ENCODE data around the gene LRRC4C.

The LRRC4C gene

GRCh38 chr11:40281052-40281580, 1178.3 kb downstream of the LRRC4C start:
- peak; percentile 41 for DNase-seq

DNA sequence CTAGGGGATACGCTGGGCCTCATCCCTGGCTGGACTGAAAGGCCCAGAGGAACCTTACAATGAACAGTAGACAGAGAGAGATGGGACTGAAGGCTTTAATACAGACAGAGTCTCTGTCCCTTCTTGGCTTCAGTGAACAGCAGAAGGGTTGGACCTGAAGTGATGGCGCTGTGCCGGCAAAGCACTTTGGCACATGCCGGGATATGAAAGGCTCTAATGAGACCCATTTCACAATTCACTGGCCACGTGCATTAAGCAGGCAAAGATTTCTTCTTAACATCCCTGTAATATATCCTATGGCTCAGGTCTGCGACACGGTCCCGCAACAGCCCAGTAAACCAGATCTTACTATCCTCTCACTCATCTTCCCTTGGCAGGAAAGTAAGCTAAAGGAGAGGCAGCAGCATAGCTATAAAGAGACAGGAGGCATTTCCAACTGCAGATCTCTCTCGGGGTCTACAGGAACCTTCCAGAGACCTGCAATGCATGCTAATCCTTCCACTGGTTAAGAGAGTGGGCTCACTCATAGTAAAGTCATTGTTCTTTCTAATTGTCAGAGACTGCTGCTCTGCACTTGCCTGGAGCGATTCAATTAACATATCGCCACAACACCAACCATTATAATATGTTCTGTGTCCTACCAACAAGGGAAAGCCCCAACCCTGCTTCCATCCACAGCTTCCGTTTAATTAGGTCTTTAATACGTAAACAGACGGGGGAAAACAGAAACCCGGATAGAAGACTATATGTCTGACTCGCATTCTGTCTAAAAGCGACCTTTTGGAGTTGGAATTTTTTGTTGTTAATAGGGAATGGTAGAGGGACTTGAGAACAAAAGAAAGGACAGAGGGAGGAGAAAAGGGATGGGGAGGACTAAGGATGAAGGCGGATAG, 1179.0 kb downstream of the LRRC4C start:
- DNase-seq = peak; percentile 88

GRCh38 chr11:40276960-40277359, 1182.5 kb downstream of the LRRC4C start:
- no peak for DNase-seq

DNA sequence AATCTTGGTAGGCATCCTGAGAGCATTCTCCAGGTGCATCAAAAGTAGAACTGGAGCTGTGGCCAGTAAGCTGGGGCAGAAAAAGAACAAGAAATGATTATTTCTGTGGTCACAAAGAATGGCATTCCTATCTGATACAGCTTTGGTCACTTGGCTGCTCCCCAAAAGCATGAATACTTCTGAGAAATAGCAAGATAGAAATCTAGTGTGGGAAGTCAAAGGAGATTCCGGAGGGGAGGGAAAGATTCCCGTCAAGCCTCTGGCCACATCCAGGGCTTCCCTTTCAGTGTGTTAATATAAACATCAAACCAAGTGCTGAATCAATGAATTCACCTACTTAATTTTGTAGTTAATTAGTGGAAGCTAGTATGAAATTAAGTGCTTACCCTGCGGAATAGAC, 1185.4 kb downstream of the LRRC4C start:
- DNase-seq = no peak

- DNase-seq = no peak
Measured at GRCh38 chr11:40273192-40273732, 1186.2 kb downstream of the LRRC4C start.

GRCh38 chr11:40271361-40271760, 1188.1 kb downstream of the LRRC4C start:
- no peak for DNase-seq

DNA sequence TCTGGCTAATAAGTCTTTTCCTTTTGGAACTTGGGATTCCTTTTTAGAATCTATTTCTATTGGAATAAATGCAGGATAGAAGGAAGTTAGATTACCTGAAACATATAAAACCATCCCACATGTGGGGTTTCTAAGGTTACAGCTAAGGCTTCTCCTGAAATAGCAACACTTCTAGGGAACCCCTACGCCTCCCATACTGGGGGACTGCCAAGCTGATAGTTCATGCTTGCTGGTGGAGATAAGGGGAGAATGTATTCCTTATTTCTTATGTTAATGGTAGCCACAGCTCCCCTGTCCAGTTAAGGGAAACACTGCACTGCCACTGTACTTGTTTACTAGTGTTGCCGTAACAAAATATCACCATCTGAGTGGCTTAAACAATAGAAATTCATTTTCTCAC, 1189.6 kb downstream of the LRRC4C start:
- no peak for DNase-seq

GRCh38 chr11:40268551-40268950, 1190.9 kb downstream of the LRRC4C start:
- no peak for DNase-seq

GRCh38 chr11:40255457-40255856, 1204.0 kb downstream of the LRRC4C start:
- no peak for DNase-seq

DNA sequence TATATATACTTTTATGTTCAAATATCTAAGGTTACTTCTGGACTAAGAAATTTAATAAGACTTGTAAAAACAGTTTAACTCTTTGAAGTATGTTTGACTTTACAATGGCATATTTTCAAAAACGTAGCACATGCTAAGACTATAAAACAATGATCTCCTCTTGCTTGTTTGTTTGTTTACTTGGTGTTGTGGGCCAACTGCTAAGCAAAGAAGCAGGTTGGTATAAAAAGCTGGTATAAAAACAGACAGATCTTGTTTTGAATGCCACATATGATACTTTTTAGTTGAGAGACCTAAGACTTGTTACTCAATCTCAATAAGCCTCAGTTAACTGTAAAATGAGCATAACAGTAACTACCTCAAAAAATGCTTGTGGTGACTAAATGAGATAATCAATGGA, 1206.3 kb downstream of the LRRC4C start:
- no peak for DNase-seq

GRCh38 chr11:40252236-40252635, 1207.2 kb downstream of the LRRC4C start:
- no peak for DNase-seq

GRCh38 chr11:40246983-40247382, 1212.5 kb downstream of the LRRC4C start:
- DNase-seq = no peak

DNA sequence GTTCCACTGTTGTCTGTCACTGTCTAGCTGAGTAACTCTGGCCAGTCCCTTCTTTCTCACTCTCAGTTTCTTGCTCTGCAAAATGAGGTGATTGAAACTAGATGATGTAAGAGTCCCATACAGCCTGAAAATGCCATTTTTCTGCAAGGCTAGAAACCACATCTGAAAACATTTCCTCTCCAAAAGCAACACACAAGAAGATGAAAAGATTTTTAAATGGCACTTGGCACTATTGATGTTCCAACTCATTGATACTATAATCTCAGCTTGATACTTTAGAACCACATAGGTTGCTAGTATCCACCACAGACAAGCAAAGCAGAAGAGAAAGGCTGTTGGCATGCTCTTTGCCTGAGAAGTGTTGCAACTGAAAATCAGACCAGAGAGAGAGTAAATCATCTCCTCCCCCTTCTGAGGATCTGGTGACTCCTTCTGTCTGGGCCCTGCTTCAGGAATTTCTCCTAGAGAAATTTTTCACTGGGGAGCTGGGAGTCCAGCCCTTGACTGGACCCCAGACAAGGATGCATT, 1217.9 kb downstream of the LRRC4C start:
- no peak for DNase-seq

- no peak for DNase-seq
Measured at GRCh38 chr11:40240284-40240683, 1219.2 kb downstream of the LRRC4C start.

GRCh38 chr11:40236526-40236925, 1222.9 kb downstream of the LRRC4C start:
- DNase-seq = no peak

- DNase-seq = no peak
Measured at GRCh38 chr11:40235841-40236240, 1223.6 kb downstream of the LRRC4C start.

DNA sequence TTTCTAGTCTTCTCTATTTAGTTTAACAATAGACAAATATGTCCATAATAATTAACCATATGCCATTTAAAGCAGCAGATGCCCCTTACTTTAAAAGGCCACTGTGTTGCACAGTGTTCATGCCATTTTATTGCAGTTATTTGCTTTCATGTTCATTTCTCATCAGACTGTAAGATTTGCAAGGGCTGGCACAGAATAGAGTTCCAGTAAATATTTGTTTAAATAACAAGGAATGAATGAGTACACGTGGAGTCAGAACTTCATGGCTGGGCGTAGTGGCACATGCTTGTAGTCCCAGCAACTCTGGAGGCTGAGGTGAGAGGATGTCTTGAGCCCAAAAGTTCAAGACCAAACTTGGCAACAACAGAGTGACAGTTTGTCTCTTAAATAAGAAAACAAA, 1228.6 kb downstream of the LRRC4C start:
- DNase-seq = no peak

GRCh38 chr11:40228662-40229061, 1230.8 kb downstream of the LRRC4C start:
- DNase-seq = no peak

DNA sequence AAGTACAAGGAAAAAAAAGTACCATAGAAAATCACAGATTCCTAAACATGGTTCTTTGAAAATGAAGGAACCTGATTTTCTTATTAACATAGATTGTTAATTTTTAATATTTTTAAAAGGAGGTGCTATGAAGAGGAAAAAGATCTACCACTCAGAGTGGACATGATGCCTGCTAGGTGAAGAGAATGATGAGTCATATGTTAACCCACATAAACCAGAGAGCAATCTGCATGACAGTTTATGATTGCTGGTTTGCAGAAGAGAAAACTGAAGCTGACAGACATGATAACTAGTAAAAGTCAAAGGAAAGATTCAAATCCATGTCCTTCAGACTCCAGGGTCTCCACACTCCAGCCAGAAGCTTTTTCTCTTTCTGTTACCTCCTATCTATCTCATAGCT, 1231.7 kb downstream of the LRRC4C start:
- no peak for DNase-seq

- no peak for DNase-seq
Measured at GRCh38 chr11:40226654-40227053, 1232.8 kb downstream of the LRRC4C start.

- no peak for DNase-seq
Measured at GRCh38 chr11:40223596-40224330, 1235.7 kb downstream of the LRRC4C start.

DNA sequence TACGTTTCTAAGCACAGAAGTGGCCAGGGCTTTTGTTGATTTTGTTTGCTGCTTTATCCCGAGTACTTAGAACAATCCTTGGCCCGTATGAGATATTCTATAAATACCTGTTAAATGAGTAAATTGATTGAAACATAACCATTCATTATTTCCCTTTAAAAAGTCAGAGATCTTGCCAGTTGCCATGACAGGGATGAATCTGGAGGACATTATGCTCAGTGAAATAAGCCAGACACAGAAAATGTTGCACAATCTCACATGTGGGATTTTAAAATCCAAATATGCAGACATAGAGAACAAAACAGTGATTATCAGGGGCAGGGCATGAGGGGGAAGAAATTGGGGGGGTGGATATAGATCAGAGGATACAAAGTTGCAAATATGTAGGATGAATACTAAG, 1240.1 kb downstream of the LRRC4C start:
- DNase-seq = no peak

DNA sequence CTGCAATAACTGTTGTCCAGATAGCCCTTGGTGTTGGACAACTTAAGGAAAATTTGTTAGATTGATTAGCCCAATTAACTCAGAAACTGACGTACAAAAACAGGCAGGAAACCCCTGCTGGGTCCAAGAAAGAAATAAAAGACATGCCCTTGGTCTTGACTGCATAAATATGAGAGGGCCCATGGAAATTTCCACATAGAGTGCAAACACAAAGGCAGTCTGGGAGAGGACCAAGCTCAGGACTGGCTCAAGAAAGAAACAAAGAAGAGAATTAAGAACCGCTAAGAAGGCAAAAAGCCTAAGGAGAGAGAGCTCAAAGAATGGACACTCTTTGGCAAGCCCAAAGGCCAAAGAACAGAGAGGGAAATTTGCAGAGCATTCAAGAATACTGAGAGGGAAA, 1243.9 kb downstream of the LRRC4C start:
- DNase-seq = no peak

Measured in NCI-H1092 (cell line).